GM18526 (cell line): Measurements from ENCODE around the gene FOXF2.

ENCODE experiments used
- POLR2A ChIP-seq: IDR thresholded peaks from 3 replicates; pipeline ENCODE4 v1.6.1; 2011; ENCODE audit not compliant: insufficient read length; ENCODE audit errors: extremely low read depth

Gene FOXF2

DNA sequence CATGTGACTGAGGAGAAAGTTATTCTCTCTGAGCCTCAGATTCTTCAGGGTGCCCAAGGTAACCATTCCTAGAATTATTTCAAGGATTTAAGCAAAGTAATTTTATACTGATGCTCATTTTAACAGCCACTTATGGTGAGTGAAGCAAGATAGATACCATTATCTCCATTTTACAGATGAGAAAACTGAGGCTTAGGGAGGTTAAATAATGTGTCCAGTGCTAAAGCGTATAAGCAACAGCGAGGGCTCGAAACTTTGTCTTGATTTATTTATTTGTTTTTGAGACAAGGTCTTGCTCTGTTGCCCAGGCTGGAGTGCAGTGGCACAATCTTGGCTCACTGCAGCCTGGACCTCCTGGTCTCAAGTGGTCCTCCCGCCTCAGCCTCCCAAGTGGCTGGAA lies 53.6 kb downstream of the FOXF2 start:
- no peak for TF ChIP-seq POLR2A
